AG20443 (cell line): ENCODE data around the gene GPC3.

Experiments used
- DNase-seq: peaks from one replicate; pipeline ENCODE4 v3.0.0; 2012; ENCODE audit warnings: low spot score, mixed read lengths

The GPC3 gene

DNA sequence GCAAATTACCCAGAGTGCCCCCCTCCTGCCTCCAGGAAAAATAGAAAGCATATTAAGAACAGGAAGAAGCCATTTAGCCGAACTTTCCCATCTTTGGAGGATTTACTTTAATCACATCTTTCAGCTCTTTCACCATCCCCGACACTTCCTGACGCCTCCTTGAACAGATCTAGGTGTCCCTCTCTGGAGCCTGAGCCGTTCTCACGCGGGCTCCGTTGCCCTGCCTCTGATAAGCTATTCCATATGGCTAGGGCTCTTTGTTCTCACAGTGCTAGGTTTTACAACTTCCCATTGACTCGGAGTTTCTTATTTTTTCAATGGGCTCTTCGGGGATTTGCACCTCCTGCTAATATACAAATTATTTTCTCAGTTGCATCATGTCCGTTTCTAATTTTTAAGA lies 488.0 kb downstream of the GPC3 start:
- DNase-seq, result no peak

DNA sequence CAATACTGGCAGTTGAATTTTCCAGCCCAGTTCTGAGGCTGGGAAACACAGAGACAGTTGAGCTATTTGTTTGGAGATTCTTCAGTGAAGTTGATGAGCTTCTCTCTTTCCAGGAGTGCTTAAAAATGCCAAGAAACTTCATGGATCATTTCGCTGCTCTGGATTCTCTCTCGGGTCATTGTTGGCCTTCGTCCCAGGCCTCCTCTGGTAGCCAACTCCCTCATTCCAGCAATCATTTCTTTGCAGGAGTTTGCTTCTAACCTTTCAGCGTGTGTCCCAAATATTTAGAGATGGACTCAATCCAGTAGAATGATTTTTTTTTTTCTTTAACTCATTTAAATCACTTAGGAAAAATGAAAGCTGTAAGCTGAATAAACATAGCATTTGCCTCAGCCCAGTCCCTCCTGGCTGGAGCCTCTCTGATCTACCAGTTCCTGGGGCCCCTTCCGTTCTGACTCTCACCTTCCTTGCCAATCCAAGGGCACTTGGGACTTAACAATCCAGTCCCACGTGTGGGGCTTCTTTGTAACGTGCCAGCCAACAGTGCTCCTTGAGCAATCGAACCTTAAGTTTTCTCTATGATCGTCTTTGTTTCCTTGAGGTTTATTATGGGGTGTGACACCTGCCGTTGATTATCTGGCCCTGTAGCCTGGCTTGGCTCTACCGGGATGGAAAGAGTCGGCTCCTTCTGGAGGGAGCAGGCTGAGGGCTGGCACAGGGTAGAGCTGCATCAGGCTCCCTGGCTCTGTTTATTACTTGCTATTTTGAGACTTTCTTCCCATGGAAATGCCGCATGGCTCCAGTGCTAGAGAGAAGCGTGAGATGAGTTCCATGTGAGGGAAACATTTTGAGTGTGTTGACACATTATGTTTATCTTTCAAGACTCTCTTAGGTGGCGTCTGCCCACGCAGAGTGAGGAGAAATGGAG lies 489.7 kb downstream of the GPC3 start:
- DNase-seq, result peak; percentile 63

DNA sequence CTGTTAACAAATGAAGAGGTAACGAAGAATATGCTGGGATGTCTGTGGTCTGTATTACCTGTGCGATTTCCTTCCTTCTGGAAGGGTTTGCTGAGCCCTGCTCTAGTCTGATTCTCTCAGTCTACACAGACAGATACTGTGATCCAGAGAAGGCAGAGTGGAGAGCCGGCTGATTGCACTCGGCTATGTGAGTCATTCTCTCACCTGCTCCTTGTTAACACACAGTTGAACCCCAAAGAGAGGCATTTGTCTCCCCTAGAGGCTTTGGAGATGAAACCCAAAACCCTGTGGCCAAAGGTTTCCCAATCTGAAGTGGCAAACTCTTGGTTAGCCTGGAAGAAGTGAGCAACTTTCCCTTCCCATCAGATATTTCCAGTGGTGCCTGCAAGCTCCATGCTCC lies 492.0 kb downstream of the GPC3 start:
- no peak for DNase-seq

DNA sequence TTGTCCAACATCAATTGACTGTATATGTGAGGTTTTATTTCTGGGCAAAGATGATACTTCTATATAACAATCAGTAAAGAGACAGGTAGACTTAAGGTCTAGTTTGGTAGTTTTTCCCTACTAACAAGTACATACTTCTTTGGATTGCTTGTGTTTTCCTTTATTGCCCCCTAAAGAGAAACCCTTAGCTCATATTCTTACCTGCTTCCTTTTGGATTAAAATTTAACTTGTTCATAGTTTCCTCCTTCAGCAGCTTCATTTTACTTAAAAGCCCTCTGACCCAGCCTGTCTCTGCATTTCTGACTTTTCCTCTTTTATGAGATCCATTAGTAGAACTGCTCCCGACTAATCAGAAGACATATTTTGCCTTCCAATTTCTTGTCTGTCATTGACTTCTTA lies 494.4 kb downstream of the GPC3 start:
- no peak for DNase-seq
